Left cardiac atrium (tissue), 4 donors: ENCODE data around the gene TMEM91. TPM values are rescaled to one million over a fixed set of nuclear protein-coding genes. Genes with fewer than 3 reads are reported as not detected.
"Not testable (repeated sequence)": the region's sequence is repeated elsewhere in the genome, so short reads cannot be mapped to it uniquely, and the experiment has no call there.

Source experiments
- ATAC-seq, 2 donors: fragments of 200-7000 bp; cut with Tn5 transposase; one replicate each; pipeline ENCODE4 v1.9.1; 2020; ENCODE audit warnings: mild to moderate bottlenecking in 2 of 2, moderate library complexity in 2 of 2
- DNase-seq: peaks from one replicate; pipeline ENCODE4 v3.0.0-alpha.2; 2020
- intact Hi-C, 2 donors: fragments of 100-400 bp; cut with DNase I; formaldehyde crosslinking; loops; one replicate each; pipeline versions ENCODE4 v1.14.1 to v1.15.1; 2022 to 2023
- total RNA-seq, 2 donors: library from RNA; stranded (reverse); fragmentation: NEBNext Ultra II Directional; extraction: Animal tissue kit (Norgen Biotek cat#: 25700); gene quantifications; one replicate each; pipeline ENCODE4 v1.2.1, GENCODE V29; 2021
- donor health status: DM: no; HTN: yes; CAD: no.
- donor health status: DM: no; HTN: yes; CAD: no; lungs with severe emphysema.
- donor health status: DM: yes; HTN: yes; CAD: no.
- donor health status: Dilated cardiomyopathy.

Gene TMEM91
- total RNA-seq, 2 donors from 2014 or later = 6.3 to 6.8 TPM

DNA sequence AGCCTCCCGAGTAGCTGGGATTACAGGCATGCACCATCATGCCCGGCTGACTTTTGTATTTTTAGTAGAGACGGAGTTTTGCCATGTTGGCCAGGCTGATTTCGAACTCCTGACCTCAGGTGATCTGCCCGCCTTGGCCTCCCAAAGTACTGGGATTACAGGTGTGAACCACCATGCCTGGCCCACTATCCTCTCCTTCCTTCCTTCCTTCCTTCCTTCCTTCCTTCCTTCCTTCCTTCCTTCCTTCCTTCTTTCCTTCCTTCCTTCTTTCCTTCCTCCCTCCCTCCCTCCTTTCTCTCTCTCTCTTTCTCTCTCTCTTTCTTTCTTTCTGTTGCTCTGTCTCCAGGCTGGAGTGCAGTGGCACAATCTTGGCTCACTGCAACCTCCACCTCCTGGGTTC is 5.2 kb upstream of the TMEM91 start:
- ATAC-seq, intact Hi-C loops, DNase-seq: not testable (repeated sequence)

DNA sequence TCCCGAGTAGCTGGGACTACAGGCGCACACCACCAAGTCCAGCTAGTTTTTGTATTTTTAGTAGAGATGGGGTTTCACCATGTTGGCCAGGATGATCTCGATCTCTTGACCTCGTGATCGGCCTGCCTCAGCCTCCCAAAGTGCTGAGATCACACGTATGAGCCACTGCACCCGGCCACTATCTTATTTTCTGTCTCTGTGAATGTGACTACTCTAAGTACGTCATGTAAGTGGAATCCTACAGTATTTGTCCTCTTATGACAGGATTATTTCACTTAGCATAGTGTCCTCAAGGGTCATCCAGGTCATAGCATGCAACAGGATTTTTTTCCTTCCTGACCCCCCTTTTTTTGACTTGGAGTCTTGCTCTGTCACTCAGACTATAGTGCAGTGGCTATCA is 4.8 kb upstream of the TMEM91 start:
- intact Hi-C loops = no loop called here
- DNase-seq = no peak
- ATAC-seq = no peak

DNA sequence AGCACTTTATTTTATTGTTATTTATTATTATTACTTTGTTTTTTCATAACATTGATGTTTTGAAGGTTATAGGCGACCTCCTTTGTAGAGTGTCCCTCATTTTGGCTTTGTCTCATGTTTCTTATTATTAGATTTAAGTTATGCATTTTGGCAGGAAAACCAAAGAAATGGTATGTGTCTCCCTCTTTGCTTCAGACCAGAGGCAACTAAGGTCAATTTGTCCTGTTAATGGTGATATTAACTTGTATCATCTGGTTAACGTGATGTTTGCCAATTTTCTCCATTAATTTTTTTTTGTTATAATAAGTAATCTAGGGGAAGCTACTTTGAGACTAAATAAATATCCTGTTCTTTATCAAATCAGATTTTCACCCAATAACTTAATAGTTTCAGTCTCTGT is 3.8 kb upstream of the TMEM91 start:
- intact Hi-C loops = no loop called here
- DNase-seq (no peak), ATAC-seq (no peak)

DNA sequence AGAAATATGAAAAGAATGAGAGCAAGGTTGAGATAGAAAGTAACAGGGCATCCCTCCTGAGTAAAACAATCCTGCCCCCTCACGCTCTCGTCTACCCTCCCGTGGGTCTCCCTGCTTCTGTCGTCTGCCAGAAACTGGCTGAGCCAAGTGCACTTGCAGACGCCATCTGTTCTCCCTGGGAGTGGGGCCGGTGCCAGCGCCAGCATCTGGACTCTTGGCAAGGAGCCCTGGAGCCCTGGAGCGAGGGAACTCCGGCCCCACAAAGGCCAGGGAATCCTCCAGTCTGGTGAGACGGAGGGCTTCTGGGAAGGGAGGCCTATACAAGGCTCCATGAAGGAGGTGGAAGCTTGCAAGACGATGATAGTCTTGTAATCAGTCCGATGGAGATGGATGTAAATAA is 2.3 kb upstream of the TMEM91 start:
- ATAC-seq = peak; percentile 78 to 80
- intact Hi-C loops = no loop called here
- peak; percentile 86 for DNase-seq

DNA sequence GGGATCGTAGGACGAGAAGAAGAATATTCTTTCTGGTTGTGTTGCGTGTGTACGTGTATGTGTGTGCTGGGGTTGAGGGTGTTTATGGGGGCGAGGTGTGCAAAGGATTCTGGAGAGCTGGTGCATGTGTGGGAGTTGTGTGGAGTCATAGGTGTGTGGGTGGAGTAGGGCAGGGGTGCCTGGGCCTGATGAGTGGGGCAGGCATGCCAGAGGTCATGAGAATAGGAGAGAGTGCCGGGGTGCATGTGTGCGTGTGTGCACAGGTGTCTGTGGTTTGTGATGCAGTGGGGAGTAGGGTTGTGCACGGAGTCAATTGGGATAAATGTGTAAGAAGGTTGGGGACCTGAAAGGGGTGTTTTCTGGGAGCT is 649 bp downstream of the TMEM91 start:
- intact Hi-C loops = no loop called here
- ATAC-seq = peak in 1 of 2 donors; percentile 10
- DNase-seq = no peak

DNA sequence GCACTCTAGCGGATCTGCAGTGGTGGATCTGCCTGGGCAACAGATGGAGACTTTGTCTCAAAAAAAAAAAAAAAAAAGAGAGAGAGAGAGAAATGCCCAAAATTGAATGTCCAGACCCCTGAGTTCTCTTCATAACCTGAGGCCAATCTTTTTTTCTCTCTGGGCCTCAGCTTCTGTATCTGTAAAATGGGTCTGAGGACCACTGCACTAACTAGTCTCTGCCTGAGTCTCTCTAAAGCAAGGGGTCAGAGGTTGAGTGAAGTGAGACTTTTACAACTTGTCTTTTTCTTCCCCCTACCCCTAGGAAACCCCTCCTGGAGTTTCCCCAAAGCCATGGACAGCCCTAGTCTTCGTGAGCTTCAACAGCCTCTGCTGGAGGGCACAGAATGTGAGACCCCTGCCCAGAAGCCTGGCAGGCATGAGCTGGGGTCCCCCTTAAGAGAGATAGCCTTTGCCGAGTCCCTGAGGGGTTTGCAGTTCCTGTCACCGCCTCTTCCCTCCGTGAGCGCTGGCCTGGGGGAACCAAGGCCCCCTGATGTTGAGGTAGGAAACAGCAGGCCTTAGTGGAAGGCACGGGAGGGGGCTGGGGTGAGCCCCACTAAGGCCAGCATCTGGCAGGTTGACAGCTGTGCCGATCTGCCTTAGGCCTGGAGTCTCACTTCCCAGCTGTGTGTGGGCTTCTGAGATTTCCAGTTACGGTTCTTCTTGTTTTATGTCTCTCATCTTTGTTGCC is 1.8 kb downstream of the TMEM91 start:
- intact Hi-C loops = no loop called here
- no peak for DNase-seq
- no peak for ATAC-seq

DNA sequence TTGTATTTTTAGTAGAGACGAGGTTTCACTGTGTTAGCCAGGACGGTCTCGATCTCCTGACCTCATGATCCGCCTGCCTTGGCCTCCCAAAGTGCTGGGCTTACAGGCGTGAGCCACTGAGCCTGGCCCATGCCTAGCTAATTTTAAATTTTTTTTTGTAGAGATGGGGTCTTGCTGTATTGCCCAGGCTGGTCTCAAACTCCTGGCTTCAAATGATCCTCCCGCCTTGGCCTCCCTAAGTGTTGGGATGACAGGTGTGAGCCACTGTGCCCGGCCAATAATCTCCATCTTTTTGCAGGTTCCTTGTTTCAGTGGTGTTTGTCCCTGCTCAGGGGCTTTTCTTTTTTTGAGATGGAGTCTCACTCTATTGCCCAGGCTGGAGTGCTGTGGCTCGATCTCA is 5.2 kb downstream of the TMEM91 start:
- intact Hi-C loops, ATAC-seq, DNase-seq: not testable (repeated sequence)

DNA sequence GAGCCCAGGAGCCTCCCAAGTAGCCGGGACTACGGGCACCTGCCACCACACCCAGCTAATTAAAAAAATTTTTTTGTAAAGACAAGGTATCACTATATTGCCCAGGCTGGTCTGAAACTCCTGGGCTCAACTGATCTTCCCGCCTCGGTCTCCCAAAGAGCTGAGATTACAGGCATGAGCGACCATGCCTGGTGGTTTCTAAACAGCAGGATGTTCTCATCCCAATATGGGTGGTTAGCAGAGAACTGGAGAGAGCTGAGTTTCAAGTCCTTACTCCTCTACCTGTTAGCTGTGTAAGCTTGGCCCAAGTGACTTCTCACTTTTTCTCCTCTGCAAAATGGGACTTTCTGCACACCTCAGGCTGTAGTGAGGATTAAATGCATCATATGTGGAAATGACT is 8.0 kb downstream of the TMEM91 start:
- DNase-seq (no peak), ATAC-seq (no peak)
- intact Hi-C loops = no loop called here

DNA sequence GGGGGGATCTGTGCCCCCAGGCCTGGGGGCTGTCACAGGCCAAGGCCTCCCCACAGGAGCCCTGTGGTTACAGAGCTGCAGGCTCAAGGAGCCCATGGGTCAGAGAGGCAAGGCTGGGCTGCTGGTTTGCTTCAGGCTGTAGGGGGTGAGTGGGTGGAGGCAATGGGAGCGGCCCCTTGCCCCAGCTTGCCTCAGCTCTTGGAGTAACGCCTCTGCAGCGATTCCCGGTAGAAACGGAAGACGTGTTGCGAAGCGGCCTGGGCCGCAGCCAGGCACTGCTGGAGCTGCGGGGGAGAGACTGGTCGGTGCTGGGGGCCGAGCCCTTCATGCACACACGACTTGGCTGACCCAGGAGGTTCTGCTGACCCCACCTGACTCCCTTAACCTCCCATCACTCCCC is 10.1 kb downstream of the TMEM91 start:
- peak; percentile 42 for DNase-seq
- peak; percentile 64 to 76 for ATAC-seq
- intact Hi-C loops = no loop called here

DNA sequence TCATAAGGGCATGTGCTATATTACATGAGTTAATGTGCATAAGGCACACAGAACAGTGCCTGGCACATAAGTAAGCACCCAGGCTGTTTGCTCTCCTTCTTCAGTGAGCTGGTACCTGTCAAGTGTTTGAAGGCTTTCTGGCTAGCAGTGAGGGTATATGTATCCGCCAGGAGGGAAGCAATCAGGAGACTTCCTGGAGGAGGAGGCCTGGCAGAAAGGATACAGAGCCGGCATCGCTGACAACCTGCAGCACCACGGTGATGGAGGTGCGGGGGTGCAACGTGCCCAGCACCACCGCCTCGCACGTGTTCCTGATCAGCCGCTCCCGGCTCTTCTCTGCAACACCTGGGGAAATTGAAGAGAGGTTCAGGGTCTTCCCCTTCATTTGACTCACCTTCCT is 15.3 kb downstream of the TMEM91 start:
- intact Hi-C loops = no loop called here
- no peak for DNase-seq
- no peak for ATAC-seq

DNA sequence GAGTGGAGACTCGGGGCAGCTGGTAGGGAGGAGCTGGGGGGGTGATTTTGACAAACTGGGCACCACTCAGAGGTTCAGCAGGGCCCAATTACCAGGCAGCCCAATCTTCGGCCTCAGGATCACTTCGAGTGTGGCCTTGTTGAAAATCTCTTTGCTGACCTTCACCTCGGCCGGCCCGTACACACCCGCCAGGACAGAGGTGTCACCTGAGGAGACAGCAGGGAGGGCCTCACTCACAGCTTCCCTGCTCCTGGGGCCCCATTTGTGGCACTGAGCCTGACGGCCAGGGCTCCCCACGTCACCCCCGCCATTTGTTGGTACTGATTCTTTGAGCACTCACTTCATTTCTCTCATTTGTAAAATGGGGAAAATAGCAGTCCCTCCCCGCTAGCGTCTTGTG is 16.4 kb downstream of the TMEM91 start:
- intact Hi-C loops = no loop called here
- DNase-seq (no peak), ATAC-seq (no peak)

DNA sequence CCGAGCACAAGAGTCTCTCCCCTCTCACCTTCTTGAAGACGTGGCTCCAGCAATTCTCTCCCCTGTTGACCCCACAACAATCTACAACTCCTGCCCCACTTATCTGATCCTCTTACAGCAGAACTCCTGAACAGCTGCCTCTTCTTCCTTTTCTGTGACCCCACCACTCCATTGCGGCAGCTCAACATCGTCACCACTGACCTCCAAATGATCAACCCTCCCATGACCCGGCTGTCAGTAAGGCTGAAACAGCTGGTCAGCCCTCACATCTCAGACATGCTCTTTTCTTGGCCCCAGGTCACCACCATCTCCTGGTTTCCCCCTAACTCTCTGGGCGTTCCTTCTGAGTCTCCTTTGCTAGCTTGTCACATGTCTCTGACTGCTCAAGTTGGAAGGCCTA is 19.0 kb downstream of the TMEM91 start:
- DNase-seq = no peak
- intact Hi-C loops = loop anchor here in 1 of 2 donors (5.0 kb wide), 1 partner anchor 42 kb away; the partner anchor contains the start of gene DMAC2
- ATAC-seq = no peak

DNA sequence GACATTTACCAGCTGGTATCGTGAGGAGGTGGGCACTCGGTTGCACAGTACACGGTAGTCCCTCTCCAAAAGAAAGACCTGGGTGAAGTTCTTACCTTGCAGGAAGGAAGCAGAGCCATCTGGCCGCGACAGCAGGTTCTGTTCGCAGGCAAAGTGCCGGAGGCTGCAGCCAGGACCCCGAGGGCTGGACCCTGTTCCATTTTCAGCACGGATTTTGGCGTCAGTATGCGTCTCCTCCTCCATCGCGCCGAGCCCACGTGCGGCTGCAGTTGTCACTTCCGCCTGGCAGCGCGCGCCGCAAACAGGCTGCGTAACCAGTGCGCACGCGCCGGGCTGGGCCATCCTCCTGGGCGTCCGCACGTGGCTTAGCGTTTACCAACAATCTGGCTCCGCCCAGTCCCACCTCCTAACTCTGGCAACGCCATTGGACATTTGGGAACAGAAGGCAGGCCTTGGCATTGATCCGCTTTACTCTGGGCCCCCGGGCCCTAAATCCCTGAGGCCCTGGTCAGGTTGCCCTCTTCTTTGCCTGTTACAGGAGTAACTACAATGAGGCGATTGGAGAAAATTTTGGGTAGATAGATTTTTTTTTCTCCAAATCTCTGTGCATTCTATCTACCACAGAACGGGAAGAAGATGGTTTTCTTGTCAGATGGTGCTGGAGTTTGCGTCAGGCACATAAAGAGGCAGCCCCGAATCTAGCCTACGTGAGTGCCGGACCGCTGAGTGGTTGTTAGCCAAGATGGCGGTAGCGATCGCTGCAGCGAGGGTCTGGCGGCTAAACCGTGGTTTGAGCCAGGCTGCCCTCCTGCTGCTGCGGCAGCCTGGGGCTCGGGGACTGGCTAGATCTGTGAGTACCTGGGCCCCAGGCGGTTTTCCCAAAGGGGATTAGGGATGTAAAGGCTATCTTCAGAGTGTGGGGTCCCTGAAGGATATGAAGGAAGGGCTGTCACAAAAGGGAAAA is 21.0 kb downstream of the TMEM91 start, which contains the start of the genes BCKDHA and EXOSC5:
Gene BCKDHA (plus strand): TSS at position 733 of the 964 bp plus-strand sequence. CDS start 10 bp downstream, at position 743.
Gene EXOSC5 (minus strand): TSS at position 274 of the 964 bp plus-strand sequence. CDS start 31 bp downstream, at position 243.
- intact Hi-C loops = loop anchor here in 1 of 2 donors (5.0 kb wide), 1 partner anchor 40 kb away; the partner anchor contains the start of gene DMAC2
- ATAC-seq (peak; percentile 99), DNase-seq (peak; percentile 100)

DNA sequence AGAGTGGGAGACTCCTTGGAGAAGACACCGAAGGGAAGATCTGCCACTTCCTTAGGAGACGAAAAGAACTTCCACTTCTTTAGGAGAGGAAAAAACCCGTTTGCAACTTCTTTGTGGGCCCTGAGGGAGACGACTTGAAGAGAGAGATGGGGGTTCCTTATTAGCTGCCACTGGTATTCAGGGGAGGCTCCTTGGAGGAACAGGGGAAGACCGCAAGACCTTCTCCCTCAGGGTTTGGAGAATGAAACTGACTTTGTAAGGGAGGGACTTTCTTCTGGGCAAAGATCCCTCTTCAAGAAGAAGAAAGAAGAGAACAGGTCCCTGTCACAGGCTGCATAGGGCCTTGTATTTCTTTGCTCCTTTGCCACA is 21.7 kb downstream of the TMEM91 start:
- intact Hi-C loops = loop anchor here in 1 of 2 donors (5.0 kb wide), 1 partner anchor 39 kb away; the partner anchor contains the start of gene DMAC2
- ATAC-seq (no peak), DNase-seq (no peak)

DNA sequence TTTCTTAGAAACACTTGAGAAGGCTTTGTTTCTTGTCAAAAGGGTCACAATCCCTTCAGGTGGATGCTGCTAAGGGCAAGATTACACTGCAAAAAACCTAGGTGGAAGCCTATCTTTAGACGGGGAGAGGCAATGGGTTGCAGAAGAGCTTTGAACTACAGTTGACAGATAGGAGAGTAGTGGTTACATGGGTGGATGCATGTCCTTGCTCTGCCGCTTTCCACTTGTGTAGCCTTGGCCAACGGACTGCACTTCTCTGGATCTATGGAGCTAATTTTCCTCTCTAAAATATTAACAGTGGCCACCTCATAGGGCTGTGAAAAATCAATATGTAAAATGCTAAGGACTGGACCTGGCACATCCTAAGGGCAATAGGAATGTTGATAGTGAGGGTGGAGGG is 22.3 kb downstream of the TMEM91 start:
- DNase-seq = no peak
- ATAC-seq = no peak
- intact Hi-C loops = loop anchor here in 1 of 2 donors (5.0 kb wide), 1 partner anchor 39 kb away; the partner anchor contains the start of gene DMAC2

DNA sequence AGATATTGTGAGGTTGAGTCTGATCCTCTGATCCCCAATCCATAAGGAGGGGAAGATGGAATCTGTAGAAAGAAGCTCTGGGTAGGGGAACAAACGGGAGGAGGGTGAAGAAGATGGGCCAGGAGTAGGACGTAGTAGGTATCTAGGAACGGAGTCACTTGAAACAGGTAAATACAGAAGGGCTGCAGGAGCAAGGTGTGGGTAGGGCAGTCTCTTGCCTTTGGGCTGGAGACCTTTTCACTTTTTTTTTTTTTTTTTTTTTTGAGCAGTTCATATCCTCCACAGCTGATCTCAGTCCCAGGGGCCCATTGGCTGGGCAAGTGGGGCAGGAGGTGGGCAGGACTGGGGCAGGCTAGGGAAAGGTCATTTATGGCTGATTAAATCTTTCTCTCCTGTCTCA is 22.8 kb downstream of the TMEM91 start:
- DNase-seq (no peak), ATAC-seq (no peak)
- intact Hi-C loops = loop anchor here in 1 of 2 donors (5.0 kb wide), 1 partner anchor 38 kb away; the partner anchor contains the start of gene DMAC2

DNA sequence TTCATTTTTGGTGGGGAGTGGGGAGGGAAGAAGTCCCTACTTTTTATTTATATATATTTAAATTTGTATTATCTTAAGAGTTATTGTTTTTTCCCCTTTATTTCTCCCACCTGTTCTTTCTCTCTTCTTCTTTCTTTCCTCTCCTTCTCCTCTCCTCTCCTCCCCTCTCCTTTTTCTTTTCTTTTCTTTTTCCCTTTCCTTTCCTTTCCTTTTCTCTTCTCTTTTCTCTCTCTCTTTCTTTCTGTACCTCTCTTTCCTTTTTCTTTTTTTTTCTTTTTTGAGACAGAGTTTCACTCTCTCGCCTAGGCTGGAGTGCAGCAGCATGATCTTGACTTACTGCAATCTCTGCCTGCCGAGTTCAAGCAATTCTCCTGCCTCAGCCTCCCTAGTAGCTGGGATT is 23.2 kb downstream of the TMEM91 start:
- DNase-seq (no peak), ATAC-seq (no peak)
- intact Hi-C loops = loop anchor here in 1 of 2 donors (5.0 kb wide), 1 partner anchor 38 kb away; the partner anchor contains the start of gene DMAC2

DNA sequence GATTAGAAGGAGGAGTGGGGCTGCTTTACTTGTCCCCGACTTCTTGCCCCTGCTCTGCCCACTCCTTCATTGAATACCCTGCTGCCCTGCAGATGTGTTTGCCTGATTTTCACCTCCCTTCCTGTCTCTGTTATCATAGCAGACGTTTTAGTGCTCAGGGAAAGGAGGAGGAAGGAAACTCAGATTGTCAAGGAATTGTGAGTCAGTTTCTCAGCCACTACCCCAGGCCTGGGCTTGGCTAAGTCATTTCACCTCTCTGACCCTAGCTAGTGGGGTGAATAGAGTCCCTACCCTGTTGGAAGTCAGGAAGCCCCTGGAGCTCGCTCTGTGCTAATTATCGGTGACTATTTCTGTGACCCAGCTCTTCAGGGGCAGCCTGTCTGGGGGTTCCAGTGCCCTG is 25.1 kb downstream of the TMEM91 start:
- intact Hi-C loops = no loop called here
- ATAC-seq = no peak

DNA sequence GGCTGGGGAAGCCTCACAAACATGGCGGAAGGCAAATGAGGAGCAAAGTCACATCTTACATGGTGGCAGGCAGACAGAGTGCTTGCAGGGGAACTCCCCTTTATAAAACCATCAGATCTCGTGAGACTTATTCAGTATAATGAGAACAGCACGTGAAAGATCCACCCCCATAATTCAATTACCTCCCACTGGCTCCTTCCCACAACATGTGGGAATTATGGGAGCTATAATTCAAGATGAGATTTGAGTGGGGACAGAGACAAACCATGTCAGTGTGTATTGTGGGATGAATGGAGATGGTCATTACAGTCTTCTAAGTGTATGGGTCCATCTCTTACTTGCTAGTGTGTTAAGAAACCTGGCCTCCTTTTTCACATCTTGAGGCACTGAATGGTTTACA is 25.7 kb downstream of the TMEM91 start:
- intact Hi-C loops = no loop called here
- DNase-seq (no peak), ATAC-seq (no peak)

More for the DNA sequence above, 25.1 kb downstream of the TMEM91 start:
- DNase-seq = no peak
